ENCODE measurements around the gene GPR155.
"Not testable (repeated sequence)": the region's sequence is repeated elsewhere in the genome, so short reads cannot be mapped to it uniquely, and the experiment has no call there.

DNA sequence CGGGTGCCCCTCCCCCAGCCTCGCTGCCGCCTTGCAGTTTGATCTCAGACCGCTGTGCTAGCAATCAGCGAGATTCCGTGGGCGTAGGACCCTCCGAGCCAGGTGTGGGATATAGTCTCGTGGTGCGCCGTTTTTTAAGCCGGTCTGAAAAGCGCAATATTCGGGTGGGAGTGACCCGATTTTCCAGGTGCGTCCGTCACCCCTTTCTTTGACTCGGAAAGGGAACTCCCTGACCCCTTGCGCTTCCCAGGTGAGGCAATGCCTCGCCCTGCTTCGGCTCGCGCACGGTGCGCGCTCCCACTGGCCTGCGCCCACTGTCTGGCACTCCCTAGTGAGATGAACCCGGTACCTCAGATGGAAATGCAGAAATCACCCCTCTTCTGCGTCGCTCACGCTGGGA is 76.8 kb downstream of the GPR155 start:
- TF ChIP-seq, protein P1, sequence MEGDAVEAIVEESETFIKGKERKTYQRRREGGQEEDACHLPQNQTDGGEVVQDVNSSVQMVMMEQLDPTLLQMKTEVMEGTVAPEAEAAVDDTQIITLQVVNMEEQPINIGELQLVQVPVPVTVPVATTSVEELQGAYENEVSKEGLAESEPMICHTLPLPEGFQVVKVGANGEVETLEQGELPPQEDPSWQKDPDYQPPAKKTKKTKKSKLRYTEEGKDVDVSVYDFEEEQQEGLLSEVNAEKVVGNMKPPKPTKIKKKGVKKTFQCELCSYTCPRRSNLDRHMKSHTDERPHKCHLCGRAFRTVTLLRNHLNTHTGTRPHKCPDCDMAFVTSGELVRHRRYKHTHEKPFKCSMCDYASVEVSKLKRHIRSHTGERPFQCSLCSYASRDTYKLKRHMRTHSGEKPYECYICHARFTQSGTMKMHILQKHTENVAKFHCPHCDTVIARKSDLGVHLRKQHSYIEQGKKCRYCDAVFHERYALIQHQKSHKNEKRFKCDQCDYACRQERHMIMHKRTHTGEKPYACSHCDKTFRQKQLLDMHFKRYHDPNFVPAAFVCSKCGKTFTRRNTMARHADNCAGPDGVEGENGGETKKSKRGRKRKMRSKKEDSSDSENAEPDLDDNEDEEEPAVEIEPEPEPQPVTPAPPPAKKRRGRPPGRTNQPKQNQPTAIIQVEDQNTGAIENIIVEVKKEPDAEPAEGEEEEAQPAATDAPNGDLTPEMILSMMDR (IDR thresholded peaks at IDR 0.05): not testable (repeated sequence)
- TF ChIP-seq POLR2AphosphoS5 (IDR thresholded peaks at IDR 0.05): not testable (repeated sequence)

All from suprapubic skin (tissue), 3 donors.